ENCODE measurements around the gene ARL2BP. TPM values are rescaled to one million over a fixed set of nuclear protein-coding genes. Genes with fewer than 3 reads are reported as not detected.
A peak's percentile ranks its signal among the peaks of the same experiment; 100 is the strongest.

ARL2BP gene
- total RNA-seq, 6 experiments from 2014 or later: 19.3 to 26.8 (median 22.0) TPM

GRCh38 chr16:57209780-57210179 is 35.3 kb upstream of the ARL2BP start:
- no peaks in the 10 kb centered on the region for H3K4me1 ChIP-seq
- WGBS (ENCODE audit: insufficient coverage, low coverage, low lambda C conversion rate, missing lambda C conversion rate): 91% methylated on average over 5 of the region's 5 CpGs
- no peaks in the 10 kb centered on the region for H3K9me3 ChIP-seq
- no peak overlapping the region for H3K4me3 ChIP-seq
- TF ChIP-seq CTCF (IDR thresholded peaks at IDR 0.05) (no peak), POLR2A (IDR thresholded peaks at IDR 0.05) (no peak)
- no peak overlapping the region for H3K27ac ChIP-seq
- no peak for ATAC-seq
- peaks cover 0 to 80% (median 35%) of the 10 kb centered on the region in 4 donors for H3K36me3 ChIP-seq
- intact Hi-C loops (cut with DNase I): no loop called here
- H3K27me3 ChIP-seq: no peaks in the 10 kb centered on the region
- DNase-seq: no peak

DNA sequence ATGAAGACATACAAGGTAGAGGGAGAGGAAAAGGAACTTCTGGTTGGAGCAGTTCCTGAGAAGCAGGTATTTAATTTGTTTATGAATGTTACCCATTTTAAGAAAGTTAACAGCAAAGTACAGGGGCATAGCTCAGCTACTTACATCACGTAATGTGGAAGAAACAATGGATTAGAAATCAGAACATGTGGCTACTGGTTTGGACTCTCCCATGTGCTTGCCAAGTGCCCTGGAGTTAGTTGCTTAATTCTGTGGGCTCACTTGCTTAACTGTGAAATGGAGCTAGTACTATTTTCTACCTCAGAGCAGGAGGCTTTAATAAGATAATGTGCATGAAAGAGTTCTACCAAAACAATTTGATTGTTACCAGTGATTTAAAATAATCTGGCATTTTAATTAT is 31.6 kb upstream of the ARL2BP start:
- Histone ChIP-seq H3K9me3 (peaks cover 0 to 5% (median 0%) of the 10 kb centered on the region in 4 donors), H3K4me1 (no peaks in the 10 kb centered on the region), H3K27me3 (no peaks in the 10 kb centered on the region), H3K4me3 (no peak overlapping the region), H3K27ac (no peak overlapping the region), H3K36me3 (peaks cover 0 to 78% (median 45%) of the 10 kb centered on the region in 4 donors)
- peak in 1 of 3 donors; percentile 60 for DNase-seq
- WGBS (ENCODE audit: insufficient coverage, low coverage, low lambda C conversion rate, missing lambda C conversion rate): 67% methylated on average over 1 of the region's 1 CpG
- TF ChIP-seq CTCF (IDR thresholded peaks at IDR 0.05) (no peak), POLR2A (IDR thresholded peaks at IDR 0.05) (no peak)
- intact Hi-C loops (cut with DNase I): no loop called here
- peak in 1 of 4 donors; percentile 74 for ATAC-seq

- Histone ChIP-seq H3K27me3 (no peaks in the 10 kb centered on the region), H3K9me3 (peaks cover 0 to 5% (median 0%) of the 10 kb centered on the region in 4 donors), H3K27ac (no peak overlapping the region), H3K36me3 (peaks cover 0 to 82% (median 56%) of the 10 kb centered on the region in 4 donors), H3K4me1 (no peaks in the 10 kb centered on the region), H3K4me3 (no peak overlapping the region)
- intact Hi-C loops (cut with DNase I): no loop called here
- 92% methylated on average over 2 of the region's 2 CpGs for whole genome bisulfite sequencing (ENCODE audit: insufficient coverage, low coverage, low lambda C conversion rate, missing lambda C conversion rate)
- DNase-seq (no peak), ATAC-seq (no peak)
- no peak for TF ChIP-seq CTCF (IDR thresholded peaks at IDR 0.05)
- no peak for TF ChIP-seq POLR2A (IDR thresholded peaks at IDR 0.05)
Observed at GRCh38 chr16:57216968-57217367, 28.1 kb upstream of the ARL2BP start.

- no peak for TF ChIP-seq POLR2A (IDR thresholded peaks at IDR 0.05)
- no peak for TF ChIP-seq CTCF (IDR thresholded peaks at IDR 0.05)
- no peaks in the 10 kb centered on the region for H3K27me3 ChIP-seq
- no peaks in the 10 kb centered on the region for H3K9me3 ChIP-seq
- intact Hi-C loops (cut with DNase I): no loop called here
- no peak for DNase-seq
- no peak overlapping the region for H3K4me3 ChIP-seq
- ATAC-seq: no peak
- WGBS (ENCODE audit: insufficient coverage, low coverage, low lambda C conversion rate, missing lambda C conversion rate): 100% methylated on average over 1 of the region's 1 CpG
- no peaks in the 10 kb centered on the region for H3K4me1 ChIP-seq
- no peak overlapping the region for H3K27ac ChIP-seq
- peaks cover 0 to 93% (median 41%) of the 10 kb centered on the region in 4 donors for H3K36me3 ChIP-seq
Observed at GRCh38 chr16:57223057-57223456, 22.0 kb upstream of the ARL2BP start.

Data from right lobe of liver (tissue), 6 donors.